ENCODE measurements around the gene CRABP2.

- TF ChIP-seq CTCF (conservative IDR thresholded peaks at IDR 0.05; ENCODE audit: low read depth, low read length) = no peak
- no peak for TF ChIP-seq EZH2 (IDR thresholded peaks at IDR 0.05; ENCODE audit: borderline replicate concordance, low read depth, low read length, poor library complexity, severe bottlenecking)
Observed at GRCh38 chr1:156664767-156665411, 40.5 kb downstream of the CRABP2 start.

Data from A673 (cell line).